Measurements from ENCODE around the gene FMN1.

DNA sequence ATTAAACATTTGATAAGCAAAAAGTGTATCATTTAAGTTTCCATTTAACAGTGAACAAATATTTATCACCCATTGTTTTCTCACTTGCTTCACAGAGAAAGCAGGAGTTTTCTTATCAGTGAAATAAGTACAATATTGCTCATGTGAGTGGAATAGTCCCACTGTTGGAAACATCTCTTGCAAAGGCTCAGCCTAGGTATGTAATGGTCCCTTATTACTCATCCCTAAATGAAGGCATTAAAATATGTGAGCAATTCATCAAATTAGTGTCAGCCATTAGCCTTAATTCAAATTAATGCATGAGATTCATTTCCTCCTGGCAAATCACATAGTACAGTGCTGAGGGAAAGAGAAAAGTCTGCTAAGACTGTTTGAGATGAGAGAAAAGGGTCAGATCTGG is 9.6 kb upstream of the FMN1 start:
- no peak for TF ChIP-seq SMC3 (conservative IDR thresholded peaks at IDR 0.05; ENCODE audit: poor library complexity)
- TF ChIP-seq, protein P1, sequence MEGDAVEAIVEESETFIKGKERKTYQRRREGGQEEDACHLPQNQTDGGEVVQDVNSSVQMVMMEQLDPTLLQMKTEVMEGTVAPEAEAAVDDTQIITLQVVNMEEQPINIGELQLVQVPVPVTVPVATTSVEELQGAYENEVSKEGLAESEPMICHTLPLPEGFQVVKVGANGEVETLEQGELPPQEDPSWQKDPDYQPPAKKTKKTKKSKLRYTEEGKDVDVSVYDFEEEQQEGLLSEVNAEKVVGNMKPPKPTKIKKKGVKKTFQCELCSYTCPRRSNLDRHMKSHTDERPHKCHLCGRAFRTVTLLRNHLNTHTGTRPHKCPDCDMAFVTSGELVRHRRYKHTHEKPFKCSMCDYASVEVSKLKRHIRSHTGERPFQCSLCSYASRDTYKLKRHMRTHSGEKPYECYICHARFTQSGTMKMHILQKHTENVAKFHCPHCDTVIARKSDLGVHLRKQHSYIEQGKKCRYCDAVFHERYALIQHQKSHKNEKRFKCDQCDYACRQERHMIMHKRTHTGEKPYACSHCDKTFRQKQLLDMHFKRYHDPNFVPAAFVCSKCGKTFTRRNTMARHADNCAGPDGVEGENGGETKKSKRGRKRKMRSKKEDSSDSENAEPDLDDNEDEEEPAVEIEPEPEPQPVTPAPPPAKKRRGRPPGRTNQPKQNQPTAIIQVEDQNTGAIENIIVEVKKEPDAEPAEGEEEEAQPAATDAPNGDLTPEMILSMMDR (IDR thresholded peaks at IDR 0.05; ENCODE audit: poor library complexity, severe bottlenecking), result no peak
- TF ChIP-seq, protein P2, sequence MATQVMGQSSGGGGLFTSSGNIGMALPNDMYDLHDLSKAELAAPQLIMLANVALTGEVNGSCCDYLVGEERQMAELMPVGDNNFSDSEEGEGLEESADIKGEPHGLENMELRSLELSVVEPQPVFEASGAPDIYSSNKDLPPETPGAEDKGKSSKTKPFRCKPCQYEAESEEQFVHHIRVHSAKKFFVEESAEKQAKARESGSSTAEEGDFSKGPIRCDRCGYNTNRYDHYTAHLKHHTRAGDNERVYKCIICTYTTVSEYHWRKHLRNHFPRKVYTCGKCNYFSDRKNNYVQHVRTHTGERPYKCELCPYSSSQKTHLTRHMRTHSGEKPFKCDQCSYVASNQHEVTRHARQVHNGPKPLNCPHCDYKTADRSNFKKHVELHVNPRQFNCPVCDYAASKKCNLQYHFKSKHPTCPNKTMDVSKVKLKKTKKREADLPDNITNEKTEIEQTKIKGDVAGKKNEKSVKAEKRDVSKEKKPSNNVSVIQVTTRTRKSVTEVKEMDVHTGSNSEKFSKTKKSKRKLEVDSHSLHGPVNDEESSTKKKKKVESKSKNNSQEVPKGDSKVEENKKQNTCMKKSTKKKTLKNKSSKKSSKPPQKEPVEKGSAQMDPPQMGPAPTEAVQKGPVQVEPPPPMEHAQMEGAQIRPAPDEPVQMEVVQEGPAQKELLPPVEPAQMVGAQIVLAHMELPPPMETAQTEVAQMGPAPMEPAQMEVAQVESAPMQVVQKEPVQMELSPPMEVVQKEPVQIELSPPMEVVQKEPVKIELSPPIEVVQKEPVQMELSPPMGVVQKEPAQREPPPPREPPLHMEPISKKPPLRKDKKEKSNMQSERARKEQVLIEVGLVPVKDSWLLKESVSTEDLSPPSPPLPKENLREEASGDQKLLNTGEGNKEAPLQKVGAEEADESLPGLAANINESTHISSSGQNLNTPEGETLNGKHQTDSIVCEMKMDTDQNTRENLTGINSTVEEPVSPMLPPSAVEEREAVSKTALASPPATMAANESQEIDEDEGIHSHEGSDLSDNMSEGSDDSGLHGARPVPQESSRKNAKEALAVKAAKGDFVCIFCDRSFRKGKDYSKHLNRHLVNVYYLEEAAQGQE (IDR thresholded peaks at IDR 0.05; ENCODE audit: borderline replicate concordance), result no peak
